Measurements from ENCODE around the gene STK32B.
"Not testable (repeated sequence)": the region's sequence is repeated elsewhere in the genome, so short reads cannot be mapped to it uniquely, and the experiment has no call there.

The STK32B gene

DNA sequence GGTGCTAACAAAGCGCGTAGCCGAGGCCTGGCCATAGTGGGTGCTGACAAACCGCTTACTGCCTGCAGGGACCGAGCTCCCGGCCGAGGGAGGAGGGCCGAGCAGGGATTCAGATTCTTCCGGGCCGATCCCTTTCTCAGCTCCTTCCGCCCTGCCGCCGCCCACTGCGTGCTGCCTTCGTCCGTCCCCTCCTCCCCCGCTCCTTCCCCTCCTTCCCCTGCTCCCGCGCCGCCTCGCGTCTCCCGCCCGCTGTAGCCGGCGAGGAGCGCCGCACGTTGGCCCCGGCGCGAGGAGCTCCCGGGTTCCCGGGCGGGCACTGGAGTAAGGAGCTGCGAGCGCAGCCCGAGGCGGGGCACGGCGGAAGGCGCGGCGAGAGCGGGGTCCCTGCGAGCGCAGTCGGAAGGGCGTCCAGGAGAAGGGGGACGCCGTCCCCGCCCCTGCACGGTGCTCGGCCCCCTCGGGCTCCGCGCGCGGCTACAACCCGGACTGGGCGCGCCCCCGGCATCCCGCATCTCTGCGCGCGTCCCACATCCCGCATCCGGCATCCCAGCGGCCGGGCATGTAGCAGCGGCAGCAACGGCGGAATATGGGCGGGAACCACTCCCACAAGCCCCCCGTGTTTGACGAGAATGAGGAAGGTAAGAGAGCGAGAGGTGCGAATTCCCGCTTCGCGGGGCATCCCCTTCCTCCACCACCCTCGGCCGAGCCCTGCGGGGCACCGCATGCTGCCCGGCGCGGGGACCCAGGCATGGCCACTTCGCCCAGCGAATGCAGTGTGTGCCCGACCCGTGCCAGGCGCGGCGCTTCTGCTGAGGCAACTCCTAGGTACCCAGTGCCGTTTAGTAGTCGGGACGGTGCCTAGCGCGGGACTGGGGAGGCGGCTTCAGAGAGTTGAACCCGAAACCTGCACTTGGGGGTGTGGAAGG lies at the start of gene STK32B:
Gene STK32B (plus strand): TSS at position 203 of the 926 bp plus-strand sequence.
- no peak for DNase-seq (ENCODE audit: low read depth in 2 of 2)

DNA sequence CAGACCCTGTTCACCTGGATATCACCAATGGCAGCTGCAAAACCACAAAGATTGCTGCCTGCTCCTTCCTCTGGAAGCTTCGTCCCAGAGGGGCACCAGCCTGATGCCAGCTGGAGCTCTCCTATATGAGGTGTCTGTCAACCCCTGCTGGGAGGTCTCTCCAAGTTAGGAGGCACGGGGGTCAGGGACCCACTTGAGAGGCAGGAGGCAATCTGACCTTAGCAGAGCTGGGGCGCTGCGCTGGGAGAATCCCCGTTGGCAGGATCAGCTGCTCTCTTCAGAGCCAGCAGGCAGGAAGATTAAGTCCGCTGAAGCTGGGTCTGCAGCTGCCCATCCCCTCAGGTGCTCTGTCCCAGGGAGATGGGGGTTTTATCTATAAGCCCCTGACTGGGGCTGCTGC lies 49.6 kb upstream of the STK32B start:
- not testable (repeated sequence) for DNase-seq (ENCODE audit: low read depth in 2 of 2)

DNA sequence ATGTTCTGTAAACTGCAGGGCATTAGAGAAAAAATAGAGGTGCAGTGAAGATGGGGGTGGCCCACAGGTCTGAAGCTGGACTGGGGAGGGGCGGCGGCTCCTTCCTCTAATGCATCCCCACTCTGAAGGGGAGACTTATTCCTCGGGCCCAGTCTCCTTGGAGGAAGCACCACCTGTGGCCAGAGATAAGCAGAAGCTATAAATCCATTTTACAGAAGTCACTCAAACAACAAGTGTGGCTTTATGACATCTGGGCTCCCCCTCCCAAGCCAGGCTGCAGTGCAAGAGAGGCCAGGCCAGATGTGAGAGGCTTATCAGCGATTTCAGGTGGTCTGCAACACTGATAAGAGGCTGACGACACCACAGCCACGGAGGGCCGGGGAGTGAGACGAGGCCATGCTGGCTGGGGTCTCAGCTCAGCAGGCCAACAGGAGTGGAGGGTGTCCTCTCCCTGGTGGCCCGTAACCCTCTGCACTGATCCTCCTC lies 47.9 kb upstream of the STK32B start:
- no peak for DNase-seq (ENCODE audit: low read depth in 2 of 2)

DNA sequence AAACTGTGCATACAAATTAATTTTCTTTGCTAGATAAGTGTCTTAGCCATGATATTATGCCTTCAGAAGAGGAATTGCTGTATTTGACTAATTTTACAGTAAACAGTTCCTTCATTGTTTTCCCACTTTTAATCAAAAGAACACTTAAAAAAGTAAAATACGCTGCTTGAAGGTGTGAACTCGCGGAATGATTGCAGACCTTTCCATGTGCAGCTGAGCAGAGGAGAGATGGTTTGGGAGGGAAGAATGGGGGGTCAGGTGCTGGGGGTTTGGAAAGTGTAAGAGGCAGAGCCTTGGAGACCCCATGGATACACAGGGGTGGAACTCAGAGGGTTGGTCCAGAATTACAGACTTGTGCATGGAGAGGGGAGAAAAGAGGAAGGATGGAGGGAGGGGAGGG lies 47.4 kb upstream of the STK32B start:
- DNase-seq (ENCODE audit: low read depth in 2 of 2): no peak

- no peak for DNase-seq (ENCODE audit: low read depth in 2 of 2)
Measured at GRCh38 chr4:5004496-5004895, 46.8 kb upstream of the STK32B start.

DNA sequence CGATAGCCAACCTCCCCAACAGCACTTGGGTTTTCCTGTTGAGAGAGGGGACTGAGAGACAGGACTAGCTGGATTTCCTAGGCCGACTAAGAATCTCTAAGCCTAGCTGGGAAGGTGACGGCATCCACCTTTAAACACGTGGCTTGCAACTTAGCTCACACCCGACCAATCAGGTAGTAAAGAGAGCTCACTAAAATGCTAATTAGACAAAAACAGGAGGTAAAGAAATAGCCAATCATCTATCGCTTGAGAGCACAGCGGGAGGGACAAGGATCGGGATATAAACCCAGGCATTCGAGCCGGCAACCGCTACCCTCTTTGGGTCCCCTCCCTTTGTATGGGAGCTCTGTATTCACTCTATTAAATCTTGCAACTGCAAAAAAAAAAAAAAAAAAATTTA lies 44.3 kb upstream of the STK32B start:
- not testable (repeated sequence) for DNase-seq (ENCODE audit: low read depth in 2 of 2)

- DNase-seq (ENCODE audit: low read depth in 2 of 2): no peak
Measured at GRCh38 chr4:5009796-5010195, 41.5 kb upstream of the STK32B start.

DNA sequence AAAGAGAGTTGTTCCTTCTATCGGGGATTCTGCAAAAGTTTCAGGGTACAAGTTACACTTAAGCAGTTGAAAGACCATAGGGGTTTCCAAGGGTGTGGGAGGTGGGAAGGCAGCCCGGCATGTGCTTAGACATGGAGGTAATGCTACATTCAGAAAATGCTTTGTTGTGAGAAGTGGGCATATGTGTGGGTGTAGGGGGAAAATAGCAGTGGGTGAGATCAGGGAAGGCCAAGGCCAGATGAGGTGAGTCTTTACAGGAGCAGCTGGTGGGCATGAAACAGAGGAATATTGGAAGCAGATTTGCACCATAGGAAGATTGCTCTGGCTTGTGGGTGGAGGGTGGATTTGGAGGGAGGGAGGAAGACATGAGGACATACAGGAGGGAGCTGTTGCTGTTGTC lies 40.3 kb upstream of the STK32B start:
- no peak for DNase-seq (ENCODE audit: low read depth in 2 of 2)

- DNase-seq (ENCODE audit: low read depth in 2 of 2): no peak
Measured at GRCh38 chr4:5012244-5012898, 38.9 kb upstream of the STK32B start.

GRCh38 chr4:5012958-5013357 lies 38.3 kb upstream of the STK32B start:
- DNase-seq (ENCODE audit: low read depth in 2 of 2): no peak

GRCh38 chr4:5014007-5014682 lies 37.1 kb upstream of the STK32B start:
- no peak for DNase-seq (ENCODE audit: low read depth in 2 of 2)

DNA sequence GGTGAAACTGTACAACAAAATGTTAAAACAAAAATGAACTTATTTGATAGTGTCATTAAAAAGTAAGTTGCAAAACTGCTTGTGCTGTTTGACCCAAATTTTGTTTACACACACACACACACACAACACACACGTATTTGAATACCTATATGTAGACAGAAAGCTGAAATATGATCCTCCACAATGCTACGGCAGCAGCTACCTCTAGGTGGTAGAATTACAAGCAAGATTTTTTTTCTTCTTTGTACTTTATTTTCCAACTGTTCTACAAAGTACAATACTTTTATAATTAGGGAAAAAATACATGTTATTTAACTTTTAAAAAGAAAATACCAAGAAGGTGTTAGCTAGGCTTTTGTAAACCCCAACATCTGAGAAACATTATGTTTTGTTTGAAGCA lies 33.2 kb upstream of the STK32B start:
- DNase-seq (ENCODE audit: low read depth in 2 of 2): no peak

- no peak for DNase-seq (ENCODE audit: low read depth in 2 of 2)
Measured at GRCh38 chr4:5018603-5019002, 32.7 kb upstream of the STK32B start.

DNA sequence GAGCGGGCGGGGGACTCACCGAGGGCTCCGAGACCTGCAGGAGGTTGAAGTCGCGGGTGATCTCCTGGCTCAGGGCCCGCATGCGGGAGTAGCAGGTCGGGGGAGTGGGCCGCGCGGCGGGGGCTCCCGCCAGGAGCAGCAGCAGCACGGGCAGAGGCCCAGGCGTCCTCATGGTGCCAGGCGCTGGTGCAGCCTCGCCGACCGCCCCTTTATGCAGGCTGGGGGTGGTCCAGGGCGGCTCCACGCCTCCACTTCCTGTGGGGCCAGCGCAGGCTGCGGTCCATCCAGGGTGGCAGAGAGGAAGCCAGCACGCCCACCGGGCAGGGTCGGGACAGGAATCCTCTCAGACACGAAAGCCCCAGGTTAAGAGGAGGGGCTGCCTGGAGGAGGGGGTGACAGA lies 32.0 kb upstream of the STK32B start, which contains the start of gene CYTL1:
Gene CYTL1 (minus strand): TSS at position 185 of the 400 bp plus-strand sequence. CDS start 13 bp downstream, at position 172.
- no peak for DNase-seq (ENCODE audit: low read depth in 2 of 2)

GRCh38 chr4:5019796-5020195 lies 31.5 kb upstream of the STK32B start:
- DNase-seq (ENCODE audit: low read depth in 2 of 2): no peak

GRCh38 chr4:5020341-5020740 lies 30.9 kb upstream of the STK32B start:
- DNase-seq (ENCODE audit: low read depth in 2 of 2): no peak

DNA sequence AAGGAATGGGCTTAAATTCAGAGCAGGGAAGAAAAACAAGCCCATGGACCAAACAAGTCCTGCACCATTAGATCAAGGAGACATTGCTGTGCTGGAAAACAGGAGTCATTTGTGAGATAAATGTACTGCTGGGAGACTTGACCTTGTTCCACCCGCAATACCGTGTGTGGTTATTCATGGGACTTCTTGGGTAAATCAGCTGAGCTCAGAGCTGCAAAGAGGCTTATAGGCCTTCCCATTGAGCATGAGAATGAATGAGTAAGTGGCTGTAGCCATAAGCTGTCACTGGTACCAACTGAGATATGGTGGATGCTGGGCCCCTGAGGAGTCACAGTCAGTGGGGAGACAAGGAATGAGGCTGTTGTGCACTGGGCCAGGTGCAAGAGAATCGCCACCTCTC lies 29.7 kb upstream of the STK32B start:
- DNase-seq (ENCODE audit: low read depth in 2 of 2): no peak

GRCh38 chr4:5024673-5025072 lies 26.6 kb upstream of the STK32B start:
- no peak for DNase-seq (ENCODE audit: low read depth in 2 of 2)

DNA sequence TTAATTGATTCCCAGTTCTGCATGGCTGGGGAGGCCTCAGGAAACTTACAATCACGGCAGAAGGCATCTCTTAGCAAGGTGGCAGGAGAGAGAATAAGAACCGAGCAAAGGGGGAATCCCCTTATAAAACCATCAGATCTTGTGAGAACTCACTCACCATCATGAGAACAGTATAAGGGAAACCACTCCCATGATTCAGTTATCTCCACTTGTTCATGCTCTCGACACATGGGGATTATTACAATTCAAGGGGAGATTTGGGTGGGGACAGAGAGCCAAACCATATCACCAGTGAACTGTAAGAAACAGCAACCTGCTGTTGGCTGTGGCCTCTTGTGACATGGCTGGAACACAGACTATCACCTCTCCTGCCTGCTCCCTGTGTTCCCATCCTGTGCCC lies 24.9 kb upstream of the STK32B start:
- no peak for DNase-seq (ENCODE audit: low read depth in 2 of 2)

DNA sequence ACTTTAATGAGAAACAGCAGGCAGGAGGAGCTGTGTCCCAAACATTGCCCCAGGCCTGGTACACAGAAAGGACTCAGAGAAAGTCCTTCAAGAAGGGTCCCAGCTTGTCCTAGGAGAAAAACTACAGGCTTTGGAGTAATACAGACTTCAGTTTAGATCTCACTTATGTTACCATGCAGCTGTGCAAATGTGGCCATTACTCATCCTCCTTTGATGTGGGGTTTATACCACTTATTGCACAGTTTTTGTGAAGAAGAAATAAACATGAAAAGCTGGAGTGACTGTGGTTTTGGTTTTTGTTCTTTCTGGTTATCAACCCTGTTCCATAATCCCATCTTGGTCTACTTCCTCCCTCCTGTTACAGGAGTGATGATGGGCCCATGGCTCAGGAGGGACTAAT lies 23.9 kb upstream of the STK32B start:
- DNase-seq (ENCODE audit: low read depth in 2 of 2): no peak

DNA sequence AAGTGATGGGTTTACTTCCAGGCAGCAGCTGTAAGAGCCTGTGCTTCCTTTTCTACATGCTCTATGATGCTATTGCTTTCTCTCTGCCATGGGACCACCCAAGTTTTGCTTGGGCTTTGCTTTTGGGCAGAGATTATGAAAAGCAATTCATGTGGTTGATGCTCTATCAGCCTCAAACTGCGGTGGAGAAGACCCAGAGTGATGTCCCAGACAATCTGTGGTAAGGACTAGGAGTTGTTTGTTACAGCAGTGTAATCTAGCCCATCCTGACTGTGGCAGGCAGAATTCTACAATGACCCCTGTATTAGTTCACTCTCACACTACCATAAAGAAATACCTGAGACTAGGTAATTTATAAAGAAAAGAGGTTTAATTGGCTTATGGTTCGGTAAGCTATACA lies 22.8 kb upstream of the STK32B start:
- no peak for DNase-seq (ENCODE audit: low read depth in 2 of 2)

- DNase-seq (ENCODE audit: low read depth in 2 of 2): no peak
Measured at GRCh38 chr4:5029447-5029846, 21.8 kb upstream of the STK32B start.

Data from stimulated activated CD8-positive, alpha-beta memory T cell treated with anti-CD3 and anti-CD28 coated beads, Interleukin-2, amount 100 ng/mL, for 1 hour (primary cell).